KG1 (cell line): ENCODE data around the gene BAIAP2L1.
"Not testable (repeated sequence)": the region's sequence is repeated elsewhere in the genome, so short reads cannot be mapped to it uniquely, and the experiment has no call there.

Experiments used
- DNase-seq: peaks from one replicate; lab custom pipeline; 2025; lab: John Stamatoyannopoulos, UW

BAIAP2L1 gene, protein sequence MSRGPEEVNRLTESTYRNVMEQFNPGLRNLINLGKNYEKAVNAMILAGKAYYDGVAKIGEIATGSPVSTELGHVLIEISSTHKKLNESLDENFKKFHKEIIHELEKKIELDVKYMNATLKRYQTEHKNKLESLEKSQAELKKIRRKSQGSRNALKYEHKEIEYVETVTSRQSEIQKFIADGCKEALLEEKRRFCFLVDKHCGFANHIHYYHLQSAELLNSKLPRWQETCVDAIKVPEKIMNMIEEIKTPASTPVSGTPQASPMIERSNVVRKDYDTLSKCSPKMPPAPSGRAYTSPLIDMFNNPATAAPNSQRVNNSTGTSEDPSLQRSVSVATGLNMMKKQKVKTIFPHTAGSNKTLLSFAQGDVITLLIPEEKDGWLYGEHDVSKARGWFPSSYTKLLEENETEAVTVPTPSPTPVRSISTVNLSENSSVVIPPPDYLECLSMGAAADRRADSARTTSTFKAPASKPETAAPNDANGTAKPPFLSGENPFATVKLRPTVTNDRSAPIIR

DNA sequence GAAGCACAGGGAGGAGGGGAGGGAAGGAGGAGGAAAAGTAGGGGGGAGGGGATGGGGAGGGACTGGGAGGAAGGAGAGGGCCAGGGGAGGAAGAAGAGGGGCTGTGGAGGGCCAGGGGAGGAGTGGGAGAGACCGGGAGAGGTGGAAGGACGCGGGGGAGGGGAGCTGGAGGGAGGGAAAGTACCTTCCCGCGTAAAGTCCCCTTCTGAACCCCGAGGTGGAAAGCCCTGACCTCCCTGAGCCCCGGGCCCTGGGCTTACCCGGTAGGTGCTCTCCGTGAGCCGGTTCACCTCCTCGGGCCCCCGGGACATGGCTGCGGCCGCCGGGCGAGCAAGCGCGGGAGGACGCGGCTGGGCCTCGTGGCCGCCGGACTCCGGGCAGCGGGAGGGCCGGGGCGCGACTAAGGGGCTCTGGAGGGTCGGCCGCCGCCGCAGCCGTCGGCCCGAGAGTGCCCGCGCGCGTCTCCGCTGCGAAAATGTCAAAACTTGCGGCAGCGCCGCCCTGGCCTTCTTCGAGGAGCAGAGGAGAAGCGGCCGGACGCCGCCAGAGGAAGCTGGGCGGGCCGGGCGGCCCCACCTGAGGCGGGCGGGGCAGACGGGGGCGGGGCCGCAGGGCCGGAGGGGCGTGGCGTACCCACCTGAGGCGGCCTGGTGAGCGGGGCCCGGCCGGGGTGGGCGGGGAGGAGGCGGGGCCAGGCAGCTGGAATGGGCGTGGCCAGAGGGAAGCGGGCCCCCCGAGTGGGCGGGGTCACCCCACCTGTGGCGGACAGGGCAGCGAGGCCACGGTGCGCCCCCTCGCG is at the start of gene BAIAP2L1:
Gene BAIAP2L1 (minus strand): TSS at position 549 of the 799 bp plus-strand sequence. CDS start 238 bp downstream, at position 311.
- peak; percentile 3 for DNase-seq

DNA sequence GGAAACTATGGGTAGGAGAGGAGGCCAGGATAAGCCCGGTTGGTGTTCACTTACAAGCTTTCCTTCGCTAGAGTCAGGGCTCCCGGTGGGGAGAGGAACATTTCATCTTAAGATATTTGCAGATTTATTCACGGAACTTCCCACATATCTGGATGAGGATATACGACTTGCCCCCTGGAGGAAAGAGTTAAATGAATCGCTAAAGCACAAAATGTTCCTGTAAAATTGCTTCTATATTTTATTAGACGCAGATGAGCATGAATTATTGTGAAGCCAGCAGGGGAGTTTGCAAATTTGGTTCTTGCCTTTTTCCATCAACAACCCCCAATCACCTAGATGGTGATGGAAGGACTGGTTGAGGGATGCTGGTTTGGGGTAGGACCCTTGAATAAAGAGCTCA is 47.9 kb upstream of the BAIAP2L1 start:
- DNase-seq, result no peak

DNA sequence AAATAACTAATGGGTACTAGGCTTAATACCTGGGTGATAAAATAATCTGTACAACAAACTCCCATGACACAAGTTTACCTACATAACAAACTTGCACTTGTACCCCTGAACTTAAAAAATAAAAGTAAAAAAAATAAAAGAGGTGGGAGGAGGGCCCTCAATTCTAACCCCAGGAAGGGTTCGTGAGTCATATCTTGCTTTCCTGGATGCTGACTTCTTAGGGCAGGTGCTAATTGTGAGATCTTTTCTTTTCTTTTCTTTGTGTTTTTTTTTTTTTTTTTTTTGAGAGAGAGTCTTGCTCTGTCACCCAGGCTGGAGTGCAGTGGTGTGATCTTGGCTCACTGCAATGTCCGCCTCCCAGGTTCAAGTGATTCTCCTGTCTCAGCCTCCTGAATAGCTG is 40.1 kb upstream of the BAIAP2L1 start:
- DNase-seq, result not testable (repeated sequence)

DNA sequence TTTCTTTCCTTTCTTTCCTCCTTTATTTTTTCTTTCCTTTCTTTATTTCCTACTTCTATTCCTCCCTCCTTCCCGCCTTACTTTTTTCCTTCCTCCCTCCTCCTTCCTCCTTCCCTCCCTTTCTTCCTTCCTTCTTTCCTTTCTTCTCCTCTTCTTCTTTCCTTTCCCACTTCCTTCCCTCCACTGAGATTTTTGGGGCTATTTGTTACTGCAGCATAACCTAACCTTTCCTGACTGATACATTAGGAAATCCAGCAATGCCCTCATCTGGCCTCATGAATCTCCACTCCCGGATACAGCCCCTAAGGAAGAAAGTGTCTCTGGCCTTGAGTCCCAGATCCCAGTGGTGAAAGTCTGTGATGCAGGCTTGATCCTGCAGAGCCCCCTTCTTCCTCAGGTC is 38.6 kb upstream of the BAIAP2L1 start:
- DNase-seq, result no peak

DNA sequence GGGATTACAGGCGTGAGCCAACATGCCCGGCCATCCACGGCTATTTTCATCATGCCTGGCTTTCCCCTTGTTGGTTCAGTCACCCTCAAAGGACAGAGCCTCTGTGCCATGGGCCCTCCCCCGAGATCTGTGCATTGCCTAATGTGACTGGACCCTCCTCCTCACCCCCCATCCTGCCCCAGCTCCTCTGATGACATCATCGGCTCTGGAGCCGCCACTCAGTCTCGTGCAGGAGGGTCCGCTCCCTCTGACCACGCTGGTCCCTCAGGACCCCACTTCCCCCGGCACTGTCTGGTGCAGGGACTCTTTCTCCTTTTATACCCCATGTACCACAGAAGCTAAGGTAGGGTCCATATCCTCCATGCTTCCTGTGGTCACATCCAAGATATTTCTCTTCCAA is 33.2 kb upstream of the BAIAP2L1 start:
- DNase-seq, result no peak

DNA sequence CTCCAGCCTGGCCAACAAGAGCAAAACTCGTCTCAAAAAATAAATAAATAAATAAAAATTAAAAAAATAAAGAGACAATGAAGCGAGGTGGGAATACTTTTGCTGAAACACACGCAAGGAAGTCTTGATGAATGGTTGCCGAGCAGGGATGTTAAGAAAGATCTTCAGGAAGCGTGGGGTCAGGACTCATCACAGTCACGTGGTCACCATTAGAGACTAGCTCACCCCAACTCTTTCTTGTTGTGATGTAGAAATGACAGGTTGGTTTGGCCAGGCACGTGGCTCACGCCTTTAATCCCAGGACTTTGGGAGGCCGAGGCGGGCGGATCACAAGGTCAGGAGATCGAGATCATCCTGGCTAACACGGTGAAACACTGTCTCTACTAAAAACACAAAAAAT is 28.9 kb upstream of the BAIAP2L1 start:
- DNase-seq, result no peak

DNA sequence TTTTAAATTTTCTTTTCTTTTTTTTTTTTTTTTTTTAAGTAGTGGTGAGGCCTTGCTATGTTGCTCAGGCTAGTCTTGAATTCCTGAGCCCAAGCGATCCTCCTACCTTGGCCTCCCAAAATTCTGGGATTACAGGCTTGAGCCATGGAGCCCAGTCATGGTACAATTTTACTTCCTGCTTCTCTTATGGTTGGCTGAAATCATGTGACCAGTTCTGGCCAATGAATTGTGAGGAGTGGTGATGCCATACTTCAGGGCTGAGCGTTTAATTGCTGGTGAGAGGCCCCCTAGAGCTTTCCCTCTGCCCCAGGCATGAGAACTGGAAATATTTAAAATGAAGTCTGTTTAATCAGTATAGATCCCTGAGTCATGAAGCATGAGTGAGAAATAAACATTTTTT is 22.2 kb upstream of the BAIAP2L1 start:
- no peak for DNase-seq

DNA sequence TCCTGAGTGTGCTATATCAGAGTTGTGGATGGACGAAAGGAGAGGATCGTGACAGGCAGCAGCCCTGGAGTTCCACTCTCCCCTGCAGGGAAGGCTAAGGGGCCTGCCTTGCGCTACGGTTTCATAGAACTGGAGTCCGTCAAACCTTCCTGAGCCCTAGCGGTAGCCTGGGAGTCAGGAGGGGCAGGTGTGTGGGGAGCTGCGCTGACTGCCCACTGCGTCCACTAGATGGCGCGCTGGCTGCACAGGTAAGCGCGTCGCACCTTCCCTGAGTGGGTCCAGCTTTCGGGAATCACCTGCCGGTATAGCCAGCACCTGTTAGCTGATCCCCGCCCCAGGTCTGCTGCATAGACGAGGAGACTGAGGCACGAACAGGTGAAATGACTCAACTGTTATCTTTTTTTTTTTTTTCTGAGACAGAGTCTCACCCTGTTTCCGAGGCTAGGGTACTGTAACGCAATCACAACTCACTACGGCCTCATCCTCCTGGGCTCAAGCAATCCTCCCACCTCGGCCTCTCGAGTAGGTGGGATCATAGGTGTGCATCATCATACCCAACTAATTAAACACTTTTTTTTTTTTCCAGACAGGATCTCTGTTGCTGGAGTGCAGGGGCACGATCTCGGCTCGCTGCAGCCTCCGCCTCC is 20.2 kb upstream of the BAIAP2L1 start:
- DNase-seq, result no peak

DNA sequence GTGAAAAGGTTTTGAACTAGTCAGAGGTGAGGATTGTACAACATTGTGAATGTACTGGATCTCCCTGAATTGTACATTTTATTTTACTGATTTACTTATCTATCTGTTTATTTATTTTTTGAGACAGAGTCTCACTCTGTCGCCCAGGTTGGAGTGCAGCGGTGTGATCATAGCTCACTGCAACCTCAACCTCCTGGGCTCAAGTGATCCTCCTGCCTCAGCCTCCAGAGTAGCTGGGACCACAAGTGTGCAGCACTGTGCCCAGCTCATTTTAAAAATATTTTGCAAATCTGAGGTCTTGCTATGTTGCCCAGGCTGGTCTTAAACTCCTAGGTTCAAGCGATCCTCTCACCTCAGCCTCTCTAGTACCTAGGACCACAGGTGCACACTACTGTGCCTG is 19.1 kb upstream of the BAIAP2L1 start:
- not testable (repeated sequence) for DNase-seq

DNA sequence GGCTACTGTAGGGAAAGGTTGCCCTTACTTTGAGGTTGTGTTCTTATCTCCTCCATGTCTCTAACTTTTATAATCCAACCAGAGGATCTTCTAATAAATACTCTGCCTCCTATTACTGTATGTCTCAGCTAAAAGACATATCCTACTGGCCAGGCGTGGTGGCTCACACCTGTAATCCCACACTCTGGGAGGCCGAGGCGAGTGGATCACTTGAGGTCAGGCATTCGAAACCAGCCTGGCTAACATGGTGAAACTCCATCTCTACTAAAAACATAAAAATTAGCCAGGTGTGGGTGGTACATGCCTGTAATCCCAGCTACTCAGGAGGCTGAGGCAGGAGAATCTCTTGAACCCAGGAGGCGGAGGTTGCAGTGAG is 18.4 kb upstream of the BAIAP2L1 start:
- not testable (repeated sequence) for DNase-seq

DNA sequence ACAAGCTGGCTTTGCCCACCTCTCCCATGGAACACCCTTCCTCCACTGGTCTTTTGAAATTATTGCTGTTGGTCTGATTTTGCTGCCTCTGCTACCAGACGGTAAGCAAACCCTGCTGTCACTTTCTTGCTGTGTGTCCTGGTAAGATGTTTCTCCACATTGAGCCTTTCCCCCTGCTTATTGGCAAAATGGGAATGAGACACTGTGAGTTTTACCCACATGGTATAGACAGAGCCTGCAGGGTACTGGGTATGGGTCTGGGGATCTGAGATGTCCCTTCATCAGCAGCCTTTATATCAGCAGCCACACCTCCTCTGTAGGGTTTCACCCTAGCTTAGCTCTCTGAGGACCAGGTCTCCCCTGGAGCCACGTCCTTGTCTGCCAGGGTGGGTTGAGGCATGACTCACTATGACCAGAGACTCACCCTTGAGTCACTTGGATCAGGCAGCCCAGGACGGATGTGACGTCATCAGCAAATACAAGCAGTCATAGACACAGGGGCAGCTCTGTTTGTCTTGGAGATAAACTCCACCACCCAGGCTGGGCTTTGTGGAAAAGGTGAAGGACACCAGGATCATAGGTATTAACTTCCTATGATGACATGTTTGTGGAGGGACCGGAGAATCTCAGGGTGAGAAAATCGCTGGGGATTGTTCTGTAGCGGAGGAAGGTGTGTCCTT is 17.9 kb upstream of the BAIAP2L1 start:
- no peak for DNase-seq

DNA sequence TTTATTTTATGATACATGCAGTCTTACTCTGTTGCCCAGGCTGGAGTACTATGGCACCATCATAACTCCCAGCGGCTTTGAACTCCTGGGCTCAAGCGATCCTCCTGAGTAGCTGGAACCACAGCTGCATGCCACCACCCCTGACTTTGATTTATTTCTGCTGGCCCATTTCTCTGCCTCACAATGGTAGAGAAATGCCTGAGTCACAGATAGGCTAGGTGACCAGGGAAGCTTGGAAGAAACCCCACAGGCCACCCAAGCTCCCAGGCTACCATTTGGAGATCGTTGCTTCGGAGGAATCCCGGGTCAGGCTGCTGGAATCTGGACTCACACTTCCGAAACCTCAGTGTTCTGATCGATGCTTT is 17.4 kb upstream of the BAIAP2L1 start:
- DNase-seq, result no peak

DNA sequence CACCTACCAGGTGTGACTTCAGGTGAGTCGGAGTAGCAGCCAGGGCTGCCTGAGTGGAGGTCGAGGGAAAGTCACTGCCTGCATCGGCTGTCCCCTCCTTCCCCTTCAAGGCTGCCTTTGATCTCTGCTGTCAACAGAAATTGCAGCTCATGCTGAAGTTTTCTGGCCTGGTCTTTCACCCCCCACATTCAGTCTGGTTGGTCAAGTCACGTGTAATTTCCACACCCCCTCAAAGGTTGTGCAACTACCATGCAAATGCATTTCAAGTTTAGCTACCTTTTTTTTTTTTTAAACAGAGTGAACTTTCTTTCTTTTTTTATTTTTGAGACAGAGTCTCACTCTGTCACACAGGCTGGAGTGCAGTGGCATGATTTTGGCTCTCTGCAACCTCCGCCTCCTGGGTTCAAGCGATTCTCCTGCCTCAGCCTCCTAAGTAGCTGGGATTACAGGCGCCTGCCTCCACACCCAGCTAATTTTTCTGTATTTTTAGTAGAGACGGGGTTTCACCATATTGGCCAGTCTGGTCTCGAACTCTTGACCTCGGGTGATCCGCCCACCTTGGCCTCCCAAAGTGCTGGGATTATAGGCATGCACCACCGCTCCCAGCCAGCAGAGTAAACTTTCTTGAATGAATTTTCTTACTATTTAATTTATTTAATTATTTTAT is 16.8 kb upstream of the BAIAP2L1 start:
- DNase-seq, result not testable (repeated sequence)

DNA sequence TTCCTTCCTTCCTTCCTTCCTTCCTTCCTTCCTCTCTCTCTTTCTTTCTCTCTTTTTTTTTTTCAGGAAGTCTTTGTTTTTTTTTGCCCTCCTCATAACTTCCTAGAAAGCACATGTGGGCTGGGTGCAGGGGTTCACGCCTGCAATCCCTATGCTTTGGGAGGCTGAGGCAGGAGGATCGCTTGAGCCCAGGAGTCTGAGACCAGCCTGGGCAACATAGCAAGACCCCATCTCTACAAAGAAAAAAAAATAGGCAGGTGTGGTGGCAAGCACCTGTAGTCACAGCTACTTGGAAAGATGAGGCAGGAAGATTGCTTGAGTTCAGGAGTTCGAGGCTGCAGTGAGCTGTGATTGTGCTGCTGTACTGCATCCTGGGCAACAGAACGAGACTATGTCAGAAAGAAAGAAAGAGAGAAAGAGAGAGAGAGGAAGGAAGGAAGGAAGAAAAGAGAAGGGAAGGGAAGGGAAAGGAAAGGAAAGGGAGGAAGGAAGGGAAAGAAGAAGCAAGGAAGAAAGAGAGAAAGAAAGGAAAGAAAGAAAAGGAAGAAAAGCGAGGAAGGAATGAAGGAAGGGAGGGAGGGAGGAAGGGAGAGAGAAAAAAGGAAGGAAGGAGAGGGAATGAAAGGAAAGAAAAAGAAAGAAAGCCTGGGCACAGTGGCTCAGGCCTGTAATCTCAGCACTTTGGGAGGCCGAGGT is 13.5 kb upstream of the BAIAP2L1 start:
- no peak for DNase-seq

DNA sequence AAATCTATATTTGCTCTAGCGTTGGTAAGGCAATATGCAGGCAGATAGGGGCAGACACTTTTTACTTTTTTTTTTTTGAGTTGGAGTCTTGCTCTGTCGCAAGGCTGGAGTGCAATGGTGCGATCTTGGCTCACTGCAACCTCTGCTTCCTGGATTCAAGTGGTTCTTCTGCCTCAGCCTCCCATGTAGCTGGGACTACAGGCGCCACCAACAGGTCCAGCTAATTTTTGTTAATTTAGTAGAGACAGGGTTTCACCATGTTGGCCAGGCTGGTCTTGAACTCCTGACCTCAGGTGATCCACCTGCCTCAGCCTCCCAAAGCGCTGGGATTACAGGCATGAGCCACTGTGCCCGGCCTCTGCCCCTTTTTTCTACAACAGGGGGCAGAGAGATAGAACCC is 12.8 kb upstream of the BAIAP2L1 start:
- not testable (repeated sequence) for DNase-seq

DNA sequence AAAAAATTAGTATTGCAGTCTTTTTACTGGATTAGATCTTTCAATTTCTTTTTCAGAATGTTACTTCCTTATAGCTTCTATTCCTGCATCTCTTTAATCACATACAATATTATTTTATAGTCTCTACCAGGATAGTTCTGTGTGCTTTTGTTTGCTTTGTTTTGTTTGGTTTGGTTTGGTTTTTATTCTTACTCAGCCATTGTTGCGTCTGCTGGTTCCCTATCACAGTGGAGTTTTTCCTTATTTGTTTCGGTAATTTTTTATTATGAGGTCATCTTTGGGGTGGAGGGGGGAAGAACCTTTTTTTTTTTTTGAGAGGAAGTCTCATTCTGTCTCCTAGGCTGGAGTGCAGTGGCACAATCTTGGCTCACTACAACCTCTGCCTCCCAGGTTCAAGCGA is 9.0 kb upstream of the BAIAP2L1 start:
- DNase-seq, result no peak

DNA sequence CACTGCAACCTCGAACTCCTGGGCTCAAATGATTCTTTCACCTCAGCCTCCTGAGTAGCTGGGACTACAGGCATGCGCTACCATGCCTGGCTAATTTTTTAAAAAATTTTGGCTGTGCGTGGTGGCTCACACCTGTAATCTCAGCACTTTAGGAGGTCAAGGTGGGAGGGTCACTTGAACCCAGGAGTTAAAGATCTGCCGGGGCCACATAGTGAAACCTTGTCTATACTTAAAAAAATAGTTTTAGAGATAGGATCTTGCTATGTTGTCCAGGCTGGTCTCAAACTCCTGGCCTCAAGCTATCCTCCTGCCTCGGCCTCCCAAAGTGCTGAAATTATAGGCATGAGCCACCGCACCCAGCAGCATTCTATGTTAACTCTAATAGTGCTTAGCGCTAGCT is 7.3 kb upstream of the BAIAP2L1 start:
- DNase-seq, result not testable (repeated sequence)

DNA sequence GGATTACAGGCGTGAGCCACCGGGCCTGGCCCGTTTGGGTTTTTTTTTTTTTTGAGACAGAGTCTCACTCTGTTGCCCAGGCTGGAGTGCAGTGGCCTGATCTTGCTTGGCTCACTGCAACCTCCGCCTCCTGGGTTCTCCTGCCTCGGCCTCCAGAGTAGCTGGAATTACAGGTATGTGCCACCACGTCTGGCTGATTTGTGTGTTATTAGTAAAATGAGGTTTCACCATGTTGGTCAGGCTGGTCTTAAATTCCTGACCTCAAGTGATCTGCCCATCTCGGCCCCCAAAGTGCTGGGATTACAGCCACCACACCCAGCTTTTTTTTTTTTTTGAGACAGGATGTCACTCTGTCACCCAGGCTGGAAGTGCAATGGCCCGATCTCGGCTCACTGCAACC is 5.9 kb upstream of the BAIAP2L1 start:
- DNase-seq, result no peak

DNA sequence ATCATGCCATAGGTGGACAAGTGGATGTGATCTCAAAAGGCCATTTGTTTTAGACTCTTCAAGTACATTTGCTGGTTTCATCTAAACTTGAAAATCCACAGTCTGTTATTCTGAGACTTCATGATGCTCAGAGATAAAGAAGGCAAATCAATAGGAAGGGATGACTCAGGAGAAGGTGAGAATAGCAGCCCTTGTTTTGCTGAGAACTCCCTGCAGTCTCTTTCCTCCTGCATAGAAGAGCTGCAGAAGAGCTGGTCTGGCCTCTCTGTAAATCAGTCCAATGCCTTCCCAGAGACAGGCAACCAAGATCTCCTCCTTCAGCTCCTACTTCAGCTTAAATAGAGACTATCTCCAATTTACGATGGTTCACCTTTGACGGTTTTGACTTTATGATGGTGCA is 4.0 kb upstream of the BAIAP2L1 start:
- DNase-seq, result no peak

DNA sequence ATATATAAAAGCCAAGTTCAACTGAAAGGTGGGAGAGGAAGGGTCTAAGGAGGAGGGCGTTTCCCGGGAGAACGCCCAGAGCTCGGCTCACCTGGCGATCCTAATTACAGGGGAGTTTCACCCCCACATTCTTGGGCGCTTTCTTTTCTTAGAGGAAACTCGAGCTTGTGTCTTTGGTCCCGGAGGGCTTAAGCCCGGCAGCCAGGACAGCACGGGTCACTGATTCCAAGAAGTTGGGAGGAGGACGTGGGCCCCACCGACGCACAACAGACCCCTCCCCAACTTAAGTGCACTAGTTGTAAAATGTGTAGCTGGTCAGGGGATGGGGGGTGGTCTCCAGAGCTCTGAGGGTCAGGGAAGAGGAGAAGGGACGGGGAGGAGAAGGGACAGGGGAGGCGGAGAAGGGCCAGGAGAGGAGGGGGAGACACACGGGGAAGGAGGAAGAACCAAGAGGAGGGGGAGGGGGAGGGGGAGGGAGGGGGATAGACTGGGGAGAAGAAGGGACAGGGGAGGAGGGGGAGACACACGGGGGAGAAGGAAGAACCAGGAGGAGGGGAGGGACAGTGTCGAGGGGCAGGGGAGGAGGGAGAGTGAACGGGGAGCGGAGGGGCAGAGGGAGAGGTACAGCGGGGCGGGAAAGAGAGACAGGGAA is 874 bp downstream of the BAIAP2L1 start:
- no peak for DNase-seq
